ENCODE data around the gene NAP1L4. TPM values are rescaled to one million over a fixed set of nuclear protein-coding genes. Genes with fewer than 3 reads are reported as not detected.

Gene NAP1L4
- total RNA-seq, 1 experiment from 2014 or later, result 144 TPM

DNA sequence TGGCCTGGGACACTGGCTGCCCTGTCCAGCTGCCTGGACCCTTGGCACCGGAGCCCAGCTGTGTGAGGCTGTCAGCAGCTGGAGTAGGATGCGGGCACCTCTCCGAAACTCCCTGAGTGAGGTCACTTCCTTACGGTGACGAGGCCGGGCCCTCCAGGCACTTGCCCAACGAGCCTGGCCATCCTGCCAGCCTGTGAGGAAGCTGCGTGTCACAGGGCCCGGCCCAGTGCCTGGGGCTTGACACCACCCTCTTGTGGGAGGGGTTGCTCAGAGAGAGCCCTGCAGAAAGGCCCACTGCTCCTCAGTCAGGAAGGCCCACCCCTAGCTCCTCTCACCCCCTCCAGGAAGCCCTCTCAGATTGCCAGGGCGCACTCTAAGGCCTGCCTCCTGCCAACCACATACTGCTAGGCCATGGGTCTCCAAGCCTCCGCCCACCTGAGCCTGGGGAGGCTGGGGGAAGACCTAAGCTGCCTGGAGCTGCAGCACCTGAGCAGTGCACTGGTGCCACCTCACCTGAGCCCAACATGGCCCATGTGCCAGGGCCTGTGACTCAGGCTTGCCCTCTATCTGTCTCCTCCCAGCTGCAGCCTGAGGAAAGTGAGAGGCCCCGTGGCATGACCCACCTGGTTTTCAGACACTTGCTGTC lies 58.6 kb downstream of the NAP1L4 start:
- TF ChIP-seq MAX (IDR thresholded peaks at IDR 0.05) (no peak), TCF7L2 (IDR thresholded peaks at IDR 0.05; ENCODE audit: borderline replicate concordance, extremely low read depth, insufficient read depth, insufficient read length) (no peak), SIN3A (IDR thresholded peaks at IDR 0.05; ENCODE audit: low read depth) (no peak), EZH2 (IDR thresholded peaks at IDR 0.05) (no peak), POLR2AphosphoS5 (IDR thresholded peaks at IDR 0.05; ENCODE audit: low read depth, low read length) (peak; percentile 87), RAD21 (IDR thresholded peaks at IDR 0.05; ENCODE audit: low read depth) (no peak), JUND (IDR thresholded peaks at IDR 0.05) (no peak), POLR2A (IDR thresholded peaks at IDR 0.05; ENCODE audit: borderline replicate concordance, extremely low read depth, insufficient read depth, insufficient read length) (no peak)
- ChIA-PET CTCF (interaction anchor here (0.5 to 3.4 kb wide), 7 partner anchors 8 to 410 kb away, joined by 3 to 11 read pairs (median 6); no protein-coding TSS in a partner anchor), RAD21 (ENCODE audit: low non-redundant PET in 1 of 2, low total read pairs in 2 of 2, uncharacterized antibody in 2 of 2, unreplicated experiment in 2 of 2) (interaction anchor here in 1 of 2 experiments (0.7 to 1.4 kb wide), 3 partner anchors 41 to 238 kb away, joined by 3 to 6 read pairs (median 3); no protein-coding TSS in a partner anchor), POLR2A (interaction anchor here (1.0 to 1.3 kb wide), 4 partner anchors 22 to 59 kb away, joined by 3 to 5 read pairs (median 4); partner anchors contain the start of gene NAP1L4)
- BruUV-seq (replicated peaks), result no TSS peak
- Histone ChIP-seq H3K4me1 (ENCODE audit: control insufficient read depth in 1 of 2, insufficient read depth in 2 of 2, low read length in 2 of 2) (peaks cover 34 to 49% of the 10 kb centered on the region in 2 experiments), H3K9me3 (ENCODE audit: control insufficient read depth in 1 of 2, insufficient read depth in 1 of 2, low read depth in 1 of 2, low read length in 2 of 2) (peaks cover 0 to 4% of the 10 kb centered on the region in 2 experiments; a peak in 1 of 4 replicates), H3K9ac (ENCODE audit: low read length) (peak overlapping the region; percentile 53), H3K27ac (ENCODE audit: low read depth, low read length) (peak overlapping the region; percentile 60), H3K9me2 (ENCODE audit: insufficient read depth) (no peaks in the 10 kb centered on the region), H3K27me3 (ENCODE audit: insufficient read depth, low read length) (no peaks in the 10 kb centered on the region), H3K4me2 (ENCODE audit: low read length) (peak overlapping the region; percentile 81), H4K20me1 (ENCODE audit: insufficient read depth) (no peaks in the 10 kb centered on the region; the same call in 1 of the 2 replicates), H2AFZ (ENCODE audit: low read depth, low read length, poor library complexity, severe bottlenecking) (no peak overlapping the region), H3K4me3 (replicated peaks in 1 of 2; ENCODE audit: low read depth in 1 of 2, low read length in 2 of 2) (peak overlapping the region; percentile 36 to 43), H3K36me3 (ENCODE audit: control insufficient read depth in 1 of 2, insufficient read depth in 2 of 2, low read length in 2 of 2) (peaks cover 0 to 4% of the 10 kb centered on the region in 2 experiments; a peak in 1 of 4 replicates), H3K79me2 (ENCODE audit: insufficient read depth, low read length) (peaks cover 7% of the 10 kb centered on the region)
- intact Hi-C loops (cut with micrococcal nuclease), result loop anchor here (1.0 kb wide), 1 partner anchor 533 kb away; the partner anchor contains the start of gene TSSC4
- ATAC-seq, result peak; percentile 58
- peak; percentile 89 for DNase-seq (ENCODE audit: low read depth, low spot score)

All from HCT116 (cell line).